ENCODE data around the gene FAM83G.
A peak's percentile ranks its signal among the peaks of the same experiment; 100 is the strongest.
"Not testable (repeated sequence)": the region's sequence is repeated elsewhere in the genome, so short reads cannot be mapped to it uniquely, and the experiment has no call there.

FAM83G gene

DNA sequence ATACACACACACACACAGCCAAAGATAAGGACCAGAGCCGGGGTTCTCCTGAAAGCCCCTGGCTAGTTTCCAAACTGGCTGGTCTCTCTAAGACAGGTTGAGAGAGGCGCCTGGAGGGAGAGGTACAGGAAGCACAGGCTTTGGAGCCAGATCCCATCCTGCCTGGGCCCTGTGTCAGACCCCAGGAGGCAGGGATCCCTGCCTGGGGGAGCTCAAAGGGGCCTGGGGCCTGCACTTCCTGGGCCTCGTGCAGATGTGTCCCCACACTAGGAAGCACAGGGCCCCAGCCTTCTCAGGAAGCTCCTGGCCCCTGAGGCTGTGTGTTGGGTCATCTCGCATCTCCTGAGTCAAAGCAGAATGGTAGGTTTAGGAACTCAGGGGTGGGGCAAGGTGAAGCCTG lies 36.6 kb downstream of the FAM83G start:
- DNase-seq = no peak

GRCh38 chr17:18966831-18967624 lies 37.5 kb downstream of the FAM83G start:
- DNase-seq = no peak

- DNase-seq = no peak
Measured at GRCh38 chr17:18965530-18966236, 38.9 kb downstream of the FAM83G start.

DNA sequence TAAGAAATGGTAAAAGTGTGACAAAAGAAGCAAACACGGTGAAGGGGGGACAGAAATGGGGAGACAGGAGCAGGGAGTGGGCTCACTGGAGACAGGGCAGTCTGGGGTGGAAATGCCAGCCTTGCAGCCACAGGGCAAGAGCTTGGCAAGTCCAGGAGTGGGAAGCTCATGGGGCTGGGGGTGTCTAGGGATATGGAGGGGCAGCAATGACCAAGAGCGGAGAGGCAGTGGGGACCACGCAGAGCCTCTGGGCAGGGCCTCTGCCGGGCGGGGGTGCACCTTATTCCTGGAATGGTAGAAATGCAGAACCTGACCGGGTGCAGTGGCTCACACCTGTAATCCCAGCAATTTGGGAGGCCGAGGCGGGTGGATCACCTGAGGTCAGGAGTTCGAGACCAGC lies 40.0 kb downstream of the FAM83G start:
- DNase-seq = no peak

DNA sequence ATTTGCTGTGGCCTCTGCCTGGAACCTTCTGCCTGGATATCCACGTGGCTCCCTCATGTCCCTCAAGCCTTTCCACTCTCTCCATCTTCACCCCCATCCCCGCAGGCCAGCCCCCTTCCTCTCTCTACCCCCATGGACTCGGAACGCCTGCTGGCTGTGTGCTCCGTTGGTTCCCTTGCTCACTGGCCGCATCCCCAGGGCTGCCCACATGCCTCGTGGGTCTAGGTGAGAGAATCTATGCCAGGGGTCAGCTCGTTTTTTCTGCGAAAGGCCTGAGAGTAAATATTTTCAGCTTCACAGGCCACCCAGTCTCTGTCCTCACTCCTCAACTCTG lies 40.6 kb downstream of the FAM83G start:
- DNase-seq = no peak

- no peak for DNase-seq
Measured at GRCh38 chr17:18963126-18964017, 41.2 kb downstream of the FAM83G start.

DNA sequence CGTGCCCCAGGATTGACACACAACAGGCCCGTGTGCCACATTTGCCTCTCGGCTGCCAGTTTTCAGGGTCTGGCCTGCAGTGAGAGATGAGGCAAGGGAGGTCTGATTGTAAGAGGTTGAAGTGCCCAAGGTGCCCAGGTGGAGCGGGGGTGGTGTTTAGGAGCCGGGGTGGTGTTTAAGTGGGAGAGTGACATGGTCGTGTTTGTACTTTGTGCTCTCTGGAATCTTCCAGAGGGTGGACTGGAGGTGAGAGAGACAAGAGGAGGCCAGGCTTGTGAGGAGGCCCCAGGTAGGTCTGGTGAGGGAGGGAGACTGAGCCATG lies 42.1 kb downstream of the FAM83G start:
- DNase-seq = no peak

DNA sequence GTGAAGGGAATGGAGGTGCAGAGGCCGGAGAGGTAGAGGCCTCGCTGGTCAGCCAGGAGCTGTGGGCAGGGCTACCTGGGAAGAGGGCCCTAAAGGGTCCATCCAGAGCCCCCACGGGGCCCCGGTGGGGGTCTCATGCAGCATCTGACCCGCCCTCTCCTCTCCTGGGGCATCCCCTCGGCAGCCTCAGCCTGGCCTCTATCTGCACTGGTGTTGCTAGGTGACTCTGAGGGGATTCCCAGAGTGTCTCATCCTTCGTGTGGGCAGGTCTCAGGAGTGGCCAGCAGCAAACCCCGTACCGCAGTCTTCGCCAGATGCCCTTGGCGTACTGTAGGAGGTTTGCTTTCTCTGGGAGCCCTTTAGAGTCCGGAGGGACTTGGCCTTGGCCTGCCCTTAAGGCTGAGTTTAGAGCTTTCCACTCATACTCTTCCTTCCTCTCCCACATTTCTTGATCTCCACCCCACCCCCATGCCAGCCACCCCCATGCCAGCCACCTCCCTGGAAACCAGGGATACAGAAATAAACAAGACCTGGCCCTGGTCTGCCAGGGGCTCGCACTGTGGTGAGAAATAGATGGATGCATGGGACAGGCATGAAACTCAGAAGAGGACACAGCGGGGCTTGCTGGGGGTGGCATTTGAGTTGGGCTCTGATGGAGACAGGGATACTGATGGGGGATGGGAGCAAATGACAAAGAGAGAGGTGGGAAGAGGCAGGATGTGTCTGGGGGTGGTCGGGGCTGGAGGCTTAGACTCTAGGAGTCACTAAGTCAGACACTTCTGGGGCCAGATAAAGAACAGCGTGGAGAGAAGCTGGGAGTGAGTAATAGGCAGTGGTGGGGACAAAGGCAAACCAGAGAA lies 42.7 kb downstream of the FAM83G start:
- no peak for DNase-seq

- DNase-seq = peak; percentile 46
Measured at GRCh38 chr17:18960803-18961511, 43.6 kb downstream of the FAM83G start.

GRCh38 chr17:18960241-18960665 lies 44.3 kb downstream of the FAM83G start:
- no peak for DNase-seq

DNA sequence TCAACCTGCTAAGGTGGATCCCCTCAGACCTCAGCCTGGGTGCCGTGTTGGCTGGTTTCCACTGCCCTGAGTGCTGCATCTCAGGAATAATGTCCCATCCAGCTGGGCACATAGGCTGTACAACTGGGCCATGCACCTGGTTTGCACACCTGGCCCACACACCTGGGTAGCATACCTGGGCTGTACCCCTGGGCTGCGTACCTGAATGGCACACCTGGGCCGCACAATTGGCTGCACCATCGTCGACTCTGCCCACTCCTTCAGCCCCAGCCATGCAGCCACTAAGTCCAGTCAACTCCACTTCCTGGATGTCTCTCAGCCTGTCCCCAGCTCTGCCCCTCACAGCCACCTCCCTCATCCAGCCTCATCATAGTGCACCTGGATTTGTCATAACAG lies 44.7 kb downstream of the FAM83G start:
- DNase-seq = no peak

- no peak for DNase-seq
Measured at GRCh38 chr17:18959071-18959844, 45.3 kb downstream of the FAM83G start.

- DNase-seq = no peak
Measured at GRCh38 chr17:18958611-18959010, 46.0 kb downstream of the FAM83G start.

- no peak for DNase-seq
Measured at GRCh38 chr17:18957831-18958230, 46.7 kb downstream of the FAM83G start.

DNA sequence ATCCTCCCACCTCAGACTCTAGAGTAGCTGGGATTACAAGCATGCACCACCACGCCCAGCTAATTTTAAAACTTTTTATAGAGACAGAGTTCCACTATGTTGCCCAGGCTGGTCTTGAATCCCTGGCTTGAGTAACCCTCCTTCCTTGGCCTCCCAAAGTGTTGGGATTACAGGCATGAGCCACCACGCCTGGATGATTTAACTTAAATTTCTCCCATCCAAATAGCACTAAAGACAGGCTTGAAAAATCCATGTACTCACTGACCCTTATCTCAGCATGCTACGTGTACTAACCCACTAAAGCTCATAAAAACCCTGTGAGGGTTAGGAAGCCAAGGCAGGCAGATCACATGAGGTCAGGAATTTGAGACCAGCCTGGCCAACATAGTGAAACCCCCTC lies 48.0 kb downstream of the FAM83G start:
- no peak for DNase-seq

- not testable (repeated sequence) for DNase-seq
Measured at GRCh38 chr17:18956021-18956420, 48.5 kb downstream of the FAM83G start.

DNA sequence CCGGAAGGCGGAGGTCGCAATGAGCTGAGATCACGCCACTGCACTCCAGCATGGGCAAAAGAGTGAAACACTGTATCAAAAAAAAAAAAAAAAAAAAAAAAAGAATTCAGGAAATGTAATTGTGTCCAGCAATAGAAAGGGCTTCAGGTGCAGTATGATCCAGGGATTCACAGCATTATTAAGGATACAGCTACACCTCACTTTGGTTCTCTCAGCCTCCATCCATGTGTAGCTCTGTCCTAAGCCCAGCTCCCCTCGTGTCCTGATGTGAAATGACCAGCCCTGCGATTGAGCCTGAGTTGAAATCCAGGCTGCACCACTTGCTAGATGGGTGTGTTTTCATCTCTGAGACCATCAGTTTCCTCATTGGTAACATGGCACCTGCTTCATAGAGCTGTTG lies 49.6 kb downstream of the FAM83G start:
- no peak for DNase-seq

DNA sequence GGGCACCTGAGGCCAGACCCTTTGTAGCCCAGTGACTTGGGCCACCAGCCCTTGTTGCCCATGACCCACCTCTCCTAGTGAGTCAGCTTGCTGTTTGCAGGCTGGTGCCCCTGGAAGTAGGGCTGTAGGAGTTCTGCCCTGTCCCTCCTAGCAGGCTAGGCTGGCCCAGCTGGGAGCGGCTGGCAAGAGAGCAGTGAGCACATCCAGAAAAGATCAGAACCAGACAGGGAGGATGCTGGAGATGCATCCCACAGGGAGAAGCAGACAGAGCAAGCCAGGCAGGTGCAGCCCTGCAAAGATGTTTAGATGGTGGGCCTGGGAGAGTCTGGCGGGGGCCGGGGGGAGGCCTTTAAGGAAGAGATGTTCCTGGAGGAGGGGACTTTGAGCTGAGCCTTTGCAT lies 50.2 kb downstream of the FAM83G start:
- no peak for DNase-seq

DNA sequence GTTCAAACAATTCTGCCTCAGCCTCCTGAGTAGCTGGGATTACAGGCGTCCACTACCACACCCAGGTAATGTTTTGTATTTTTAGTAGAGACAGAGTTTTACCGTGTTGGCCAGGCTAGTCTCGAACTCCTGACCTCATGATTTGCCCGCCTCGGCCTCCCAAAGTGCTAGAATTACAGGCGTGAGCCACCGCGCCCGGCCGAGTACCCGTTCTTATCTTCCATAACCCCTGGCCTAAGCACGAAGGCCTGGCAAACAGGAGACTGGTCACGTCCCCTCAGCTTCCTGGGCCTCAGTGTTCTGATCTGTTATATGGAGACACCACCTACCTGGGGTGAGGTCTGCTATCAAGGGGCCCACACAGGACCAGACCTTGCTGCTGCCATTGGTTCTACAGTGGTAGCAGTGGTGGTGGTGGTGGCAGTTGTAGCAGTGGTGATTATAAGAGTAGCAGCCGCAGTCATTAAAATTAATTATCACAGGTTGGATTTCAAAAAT lies 51.3 kb downstream of the FAM83G start:
- DNase-seq = no peak

DNA sequence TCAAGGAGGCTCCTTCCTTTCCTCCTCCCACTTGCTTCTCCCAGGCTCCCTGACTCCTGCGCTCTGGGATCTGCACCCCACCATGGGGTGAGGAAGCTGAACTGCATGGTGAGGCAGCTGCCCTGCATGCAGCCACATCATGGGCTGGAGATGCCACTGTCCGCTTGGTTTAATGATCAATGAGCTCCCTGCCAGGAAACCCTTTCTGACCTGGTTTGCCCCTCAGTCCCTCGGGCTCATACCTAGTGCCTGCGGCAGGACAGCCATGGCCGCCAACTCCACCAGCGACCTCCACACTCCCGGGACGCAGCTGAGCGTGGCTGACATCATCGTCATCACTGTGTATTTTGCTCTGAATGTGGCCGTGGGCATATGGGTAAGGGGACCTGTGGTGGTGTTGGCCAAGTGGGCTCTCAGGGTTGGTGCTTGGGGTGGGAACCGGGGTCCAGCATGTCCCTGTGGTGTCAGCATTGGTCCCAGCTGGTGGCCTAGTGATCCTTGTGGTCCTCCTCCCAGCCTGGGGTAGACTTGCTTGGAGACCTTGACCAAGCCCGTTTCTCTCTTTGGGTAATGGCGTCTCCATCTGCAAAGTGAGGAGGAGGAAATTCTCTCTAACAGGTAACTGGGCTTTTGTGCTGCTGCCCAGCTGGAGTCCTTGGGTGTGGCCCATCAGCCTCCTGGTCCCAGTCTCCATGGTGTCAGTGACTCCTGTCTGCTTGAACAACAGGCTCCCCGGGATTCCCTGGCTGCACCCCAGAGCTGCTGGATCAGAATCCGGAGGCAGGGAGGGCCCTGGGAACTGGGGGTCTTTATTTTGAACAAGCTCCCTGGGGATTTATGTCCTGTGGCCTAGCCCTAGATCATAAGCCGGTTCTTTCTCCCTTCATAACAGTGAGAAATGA lies 52.4 kb downstream of the FAM83G start, which contains the start of gene SLC5A10:
TSS of gene SLC5A10 (plus strand) at position 225 of the 902 bp plus-strand sequence. CDS start at position 266, 41 bp downstream.
- DNase-seq = no peak
